Measurements from ENCODE around the gene RNF182. TPM values are rescaled to one million over a fixed set of nuclear protein-coding genes. Genes with fewer than 3 reads are reported as not detected.

Gene RNF182
- total and polyA plus RNA-seq, 10 of the 15 experiments (the other 5 are each of a cell fraction or from before 2014, with no cell fraction given): not detected

- ChIA-PET CTCF (interaction anchor here (0.6 to 9.6 kb wide), 44 partner anchors 9 to 1356 kb away, joined by 3 to 194 read pairs (median 5); partner anchors contain the start of gene RNF182), SMC1A (ENCODE audit: uncharacterized antibody, unreplicated experiment) (interaction anchor here (0.8 to 5.7 kb wide), 26 partner anchors 10 to 298 kb away, joined by 3 to 87 read pairs (median 4); no protein-coding TSS in a partner anchor), RAD21 (ENCODE audit: unreplicated experiment) (interaction anchor here (0.7 to 3.9 kb wide), 15 partner anchors 18 to 1717 kb away, joined by 3 to 67 read pairs (median 4); no protein-coding TSS in a partner anchor), POLR2A (no interaction called here)
- DNase-seq (ENCODE audit: low read depth, low spot score): peak; percentile 27
- in situ Hi-C loops (cut with MboI): loop anchor here (5.0 to 25.0 kb wide), 3 partner anchors 158 to 1553 kb away; no protein-coding TSS in a partner anchor
- TF ChIP-seq BMI1 (IDR thresholded peaks at IDR 0.05; ENCODE audit: borderline replicate concordance) (no peak), TAF1 (IDR thresholded peaks at IDR 0.05; ENCODE audit: borderline replicate concordance, low read depth, low read length) (no peak), RUNX3 (IDR thresholded peaks at IDR 0.05; ENCODE audit: low read length) (peak; percentile 46; the same call in 1 of the 2 replicates), SRF (IDR thresholded peaks at IDR 0.05; ENCODE audit: low read depth in 2 of 2, low read length in 2 of 2) (no peak), POU2F2 (IDR thresholded peaks at IDR 0.05; ENCODE audit: borderline replicate concordance, low read depth, low read length) (no peak), RFX5 (IDR thresholded peaks at IDR 0.05; ENCODE audit: low read depth, low read length) (no peak), KLF5 (IDR thresholded peaks at IDR 0.05; ENCODE audit: partially characterized antibody) (no peak), YY1 (IDR thresholded peaks at IDR 0.05; ENCODE audit: low read depth, low read length) (no peak), CTCF (IDR thresholded peaks at IDR 0.05 in 2 of 3, conservative IDR thresholded peaks at IDR 0.05 in 1 of 3; ENCODE audit: control insufficient read depth in 2 of 3, extremely low read depth in 1 of 3, insufficient read depth in 1 of 3, low read depth in 3 of 3, low read length in 3 of 3) (peak; percentile 72 to 88 (median 72)), ZNF217 (IDR thresholded peaks at IDR 0.05) (no peak), SMC3 (IDR thresholded peaks at IDR 0.05; ENCODE audit: borderline replicate concordance, low read length) (peak; percentile 87), RAD21 (IDR thresholded peaks at IDR 0.05; ENCODE audit: insufficient read depth, low read depth, low read length) (peak; percentile 93), ZBTB33 (IDR thresholded peaks at IDR 0.05) (no peak), ASH2L (IDR thresholded peaks at IDR 0.05; ENCODE audit: borderline replicate concordance, low read depth) (no peak), TCF7 (IDR thresholded peaks at IDR 0.05; ENCODE audit: borderline replicate concordance) (no peak)
- H3K9me3 ChIP-seq (replicated peaks; ENCODE audit: control insufficient read depth, insufficient read depth, low read length): no peaks in the 10 kb centered on the region
- no peak overlapping the region for H3K4me2 ChIP-seq (ENCODE audit: control insufficient read depth, insufficient read depth)
- H3K4me1 ChIP-seq (ENCODE audit: control insufficient read depth, insufficient read depth, low read length): no peaks in the 10 kb centered on the region
- no peaks in the 10 kb centered on the region for H3K79me2 ChIP-seq (ENCODE audit: control insufficient read depth, insufficient read depth, low read length)
- intact Hi-C loops (cut with micrococcal nuclease; ENCODE audit: unreplicated experiment): loop anchor here (1.0 to 2.0 kb wide), 5 partner anchors 114 to 301 kb away; no protein-coding TSS in a partner anchor
- H3K4me3 ChIP-seq: no peak overlapping the region
- FAIRE-seq: peak; percentile 97
- BruUV-seq (replicated peaks): no TSS peak
- WGBS (ENCODE audit: insufficient coverage, insufficient replicate concordance, low lambda C conversion rate, missing lambda C conversion rate): 17% methylated on average over 3 of the region's 3 CpGs
- ATAC-seq: peak; percentile 91
- H2AFZ ChIP-seq (ENCODE audit: control insufficient read depth, low read depth, low read length): no peak overlapping the region
- no peaks in the 10 kb centered on the region for H4K20me1 ChIP-seq (ENCODE audit: control insufficient read depth, insufficient read depth)
- H3K9ac ChIP-seq (ENCODE audit: control insufficient read depth, insufficient read depth, low read length): no peak overlapping the region
- H3K27ac ChIP-seq (ENCODE audit: control insufficient read depth, insufficient read depth): no peak overlapping the region
- H3K36me3 ChIP-seq (ENCODE audit: control insufficient read depth in 2 of 2, insufficient read depth in 2 of 2, low read length in 1 of 2): no peaks in the 10 kb centered on the region
- H3K27me3 ChIP-seq (replicated peaks in 1 of 2; ENCODE audit: control insufficient read depth in 2 of 2, insufficient read depth in 2 of 2, low read length in 1 of 2): no peaks in the 10 kb centered on the region
These were observed 15.8 kb upstream of the RNF182 start for GRCh38 chr6:13908955-13909381.
